Fibroblast of lung (primary cell): Measurements from ENCODE around the gene TEX2.

ENCODE experiments used
- CTCF ChIP-seq, 2 donors: IDR thresholded peaks in 1 of 2; conservative IDR thresholded peaks in 1 of 2; 1 replicate in 1 of 2; 2 replicates in 1 of 2; pipeline ENCODE4 v1.5.1; 2011 to 2012; ENCODE audit warnings: low read length in 2 of 2, control low read depth in 1 of 2, inconsistent platforms in 1 of 2, low read depth in 1 of 2, mild to moderate bottlenecking in 1 of 2
- EZH2 ChIP-seq: IDR thresholded peaks from 2 replicates; pipeline ENCODE4 v1.5.1; 2012; ENCODE audit warnings: low read length, control low read depth, mild to moderate bottlenecking; ENCODE audit errors: missing control alignments

DNA sequence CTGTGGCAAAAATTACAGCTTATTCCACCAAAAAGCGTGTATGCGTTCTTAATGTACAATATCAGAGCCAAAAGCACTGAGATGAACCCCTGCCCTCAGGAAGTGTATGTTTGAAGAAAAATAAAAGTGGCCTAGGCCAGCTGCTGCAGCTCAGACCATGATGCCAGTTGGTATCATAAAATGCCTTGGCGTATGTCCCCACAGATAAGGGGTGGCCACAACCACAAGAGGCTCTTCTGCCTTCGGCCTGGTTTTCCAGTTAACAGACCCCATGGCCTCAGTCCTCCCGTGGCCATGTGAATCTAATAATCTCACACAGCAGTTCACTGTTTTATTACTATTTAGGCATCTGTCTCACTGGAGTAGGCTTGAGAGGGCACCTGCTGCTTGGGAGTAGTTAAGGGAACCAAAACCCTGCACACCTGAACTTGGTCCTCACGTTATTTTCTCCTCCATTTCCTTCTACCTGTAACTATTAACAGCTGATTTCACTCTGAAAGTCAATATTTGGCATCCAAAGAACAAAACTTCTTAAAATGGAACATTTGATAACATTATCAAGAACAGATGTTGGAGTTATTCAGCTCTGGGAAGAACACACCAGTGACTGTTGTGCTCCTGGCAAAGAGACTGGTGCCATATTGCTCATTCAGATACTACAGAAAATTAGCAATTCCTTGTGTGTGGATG, 98.3 kb downstream of the TEX2 start:
- no peak for TF ChIP-seq CTCF (conservative IDR thresholded peaks at IDR 0.05 in 1 of 2, IDR thresholded peaks at IDR 0.05 in 1 of 2; ENCODE audit: low read depth in 1 of 2, low read length in 2 of 2)
- TF ChIP-seq EZH2, result no peak
